HK-2 (cell line): ENCODE results near the gene PSME1.

Experiments
- DNase-seq: peaks from one replicate; pipeline ENCODE4 v3.0.0-alpha.2; 2018; ENCODE audit not compliant: unreplicated experiment

PSME1 gene

GRCh38 chr14:24135834-24136683 is at the start of gene PSME1:
TSS of gene PSME1 (plus strand) at chr14:24136194. CDS start at chr14:24136263, 69 bp downstream.
- peak; percentile 91 for DNase-seq

DNA sequence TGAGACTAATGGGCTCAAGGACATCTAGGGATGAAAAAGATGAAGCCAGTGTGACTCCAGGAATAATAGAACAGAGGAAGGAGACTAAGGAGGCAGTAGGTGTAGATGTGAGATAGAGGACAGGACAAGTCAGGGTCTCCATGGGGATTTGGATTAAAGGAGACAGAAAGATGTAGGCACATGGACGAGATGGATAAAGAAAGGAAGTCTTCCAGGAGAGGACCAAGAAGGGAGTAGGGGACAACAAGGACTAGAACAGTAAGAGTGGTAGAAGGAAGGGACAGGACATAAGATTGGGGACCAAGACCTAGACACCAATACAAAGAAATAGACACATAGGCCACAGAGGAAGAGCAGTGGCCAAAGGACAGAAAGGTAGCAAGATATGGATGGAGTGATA is 49.0 kb upstream of the PSME1 start:
- no peak for DNase-seq

DNA sequence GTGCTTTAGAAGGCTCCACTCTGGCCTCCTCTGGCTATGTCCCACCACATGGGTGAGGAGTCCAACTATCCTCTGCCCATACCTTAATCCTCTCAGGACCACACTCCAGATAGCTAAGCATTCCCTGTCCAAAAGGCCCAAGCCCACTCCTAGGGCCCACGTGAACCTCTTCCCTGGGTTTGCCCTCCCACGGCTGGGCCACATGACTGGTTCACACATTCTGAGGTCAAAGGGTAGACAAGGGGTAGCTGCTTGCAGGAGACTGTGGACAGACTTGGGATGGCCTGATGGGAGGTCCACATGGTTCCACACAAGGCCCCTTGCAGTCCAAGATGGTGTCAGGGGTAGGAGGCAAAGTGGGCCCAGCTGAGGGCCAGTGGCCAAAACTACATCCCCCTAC is 47.9 kb upstream of the PSME1 start:
- DNase-seq: no peak

- no peak for DNase-seq
Observed at GRCh38 chr14:24089890-24090289, 46.1 kb upstream of the PSME1 start.

DNA sequence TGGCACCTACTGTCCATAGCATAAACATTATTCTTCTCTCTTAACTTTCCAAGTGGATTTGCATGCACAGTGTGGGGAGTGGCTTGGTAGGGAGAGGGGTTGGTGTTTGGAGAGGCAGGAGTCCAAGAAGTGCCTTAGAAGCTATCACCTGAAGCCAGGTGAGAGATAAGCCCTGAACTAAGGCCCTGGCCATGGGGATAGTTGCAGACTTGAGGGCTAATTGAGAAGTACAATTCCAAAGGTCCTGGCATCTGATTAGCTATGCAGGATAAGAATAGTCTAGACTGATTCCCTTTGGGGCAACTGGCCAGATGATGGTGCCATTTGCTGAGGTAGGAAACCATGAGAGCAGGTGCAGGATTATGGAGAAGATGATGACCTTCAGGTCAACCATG is 43.9 kb upstream of the PSME1 start:
- no peak for DNase-seq

DNA sequence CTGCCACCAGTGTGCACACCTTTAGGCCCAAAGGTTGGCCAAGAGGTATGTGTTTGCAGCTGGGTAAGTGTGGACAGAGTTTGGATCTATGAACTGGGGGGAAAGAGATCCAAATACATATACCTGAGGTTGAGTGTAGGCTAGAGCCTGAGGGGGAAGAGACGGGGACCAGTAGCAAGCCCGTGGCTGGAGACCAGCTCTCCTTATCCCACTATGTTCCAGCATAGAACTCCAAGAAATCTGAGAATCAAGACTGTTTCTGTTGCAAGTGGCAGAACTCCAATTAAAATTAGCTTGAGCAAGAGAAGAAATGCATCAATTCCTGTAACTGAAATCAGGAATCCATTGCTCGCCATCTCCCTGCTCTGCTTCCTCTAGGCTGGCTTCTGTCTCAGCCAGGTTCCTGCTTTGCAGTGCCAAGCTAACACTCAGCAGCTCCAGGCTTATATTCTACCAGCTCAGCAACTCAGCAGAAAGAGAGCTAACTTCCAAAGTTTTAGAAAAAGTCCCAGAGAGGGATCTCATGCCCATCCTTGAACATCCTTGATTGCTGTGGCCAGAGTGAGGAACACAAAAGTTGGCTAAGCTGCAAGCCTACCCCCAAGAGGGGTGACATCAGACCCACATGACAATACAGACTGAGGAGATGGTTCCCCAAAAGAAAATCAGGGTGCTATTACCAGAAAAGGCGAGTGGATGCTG is 43.3 kb upstream of the PSME1 start:
- DNase-seq: no peak

DNA sequence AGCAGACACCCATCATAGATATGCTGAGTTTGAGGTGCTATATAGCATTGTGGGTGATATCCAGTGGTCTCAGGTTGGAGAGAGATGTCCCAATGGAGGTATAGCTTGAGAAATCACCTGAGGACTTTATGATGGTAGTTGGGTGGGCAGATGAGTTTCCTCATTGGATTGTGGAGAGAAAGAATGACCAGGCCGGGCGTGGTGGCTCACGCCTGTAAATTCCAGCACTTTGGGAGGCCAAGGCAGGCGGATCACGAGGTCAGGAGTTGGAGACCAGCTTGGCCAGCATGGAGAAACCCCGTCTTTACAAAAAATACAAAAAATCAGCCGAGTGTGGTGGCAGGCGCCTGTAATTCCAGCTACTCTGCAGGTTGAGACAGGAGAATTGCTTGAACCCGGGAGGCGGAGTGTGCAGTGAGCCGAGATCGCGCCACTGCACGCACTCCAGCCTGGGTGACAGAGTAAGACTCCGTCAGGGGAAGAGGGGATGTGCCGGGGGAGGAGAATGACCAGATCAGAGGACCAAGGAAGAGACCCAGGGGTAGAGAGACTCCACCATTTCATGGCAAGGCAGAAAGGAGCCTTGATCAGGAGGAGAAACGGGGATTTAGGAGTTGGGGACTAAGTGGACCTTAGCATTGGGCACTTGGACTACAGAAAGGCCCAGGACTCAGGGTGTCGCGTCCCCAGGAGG is 42.6 kb upstream of the PSME1 start:
- DNase-seq: no peak

DNA sequence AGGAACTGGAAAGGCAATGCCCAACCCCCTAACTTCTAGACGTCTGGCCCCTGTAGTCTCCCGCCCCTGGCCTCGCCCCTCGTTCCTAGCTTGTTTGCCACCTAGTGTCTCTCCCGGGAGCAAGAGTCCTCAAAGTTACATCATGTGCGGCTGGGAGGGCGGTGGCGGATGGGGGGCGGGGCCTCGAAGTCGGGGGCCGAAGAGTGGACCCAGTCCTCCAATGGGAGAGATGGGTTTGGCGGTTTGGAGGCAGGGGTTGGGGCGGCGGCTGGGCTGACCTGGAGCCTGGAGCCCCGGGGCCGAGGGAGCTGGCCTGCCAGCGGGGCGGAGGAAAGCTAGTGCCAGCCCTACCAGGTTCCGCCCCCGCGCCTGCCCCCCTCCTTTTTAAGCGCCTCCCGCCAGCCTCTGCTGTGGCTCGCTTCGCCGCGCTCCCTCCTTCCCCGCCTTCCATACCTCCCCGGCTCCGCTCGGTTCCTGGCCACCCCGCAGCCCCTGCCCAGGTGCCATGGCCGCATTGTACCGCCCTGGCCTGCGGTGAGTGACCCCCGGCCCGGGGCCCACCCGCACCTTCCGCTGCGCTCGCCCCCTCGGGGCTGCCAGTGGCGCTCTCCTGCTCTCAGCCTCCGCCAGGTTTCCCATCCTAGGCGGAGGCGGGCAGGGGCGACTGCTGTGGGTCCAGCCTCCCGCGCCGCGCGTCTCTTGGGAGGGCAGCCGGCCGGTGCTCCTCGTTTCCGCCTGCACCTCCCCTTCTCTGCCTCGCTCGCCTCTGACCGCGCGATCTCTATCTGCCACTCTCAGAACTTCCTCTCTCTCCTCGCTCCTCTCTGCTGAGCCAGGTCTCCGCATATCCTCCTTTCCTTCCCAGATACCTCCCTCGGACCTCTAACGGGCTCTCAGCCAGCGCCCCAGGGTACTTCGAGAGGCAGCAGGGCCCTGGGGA is 41.8 kb upstream of the PSME1 start, which contains the start of gene PCK2:
Gene PCK2, plus strand, starts transcription at position 411 of the 940 bp plus-strand sequence. Its CDS starts 95 bp downstream, at position 506.
- peak; percentile 97 for DNase-seq

DNA sequence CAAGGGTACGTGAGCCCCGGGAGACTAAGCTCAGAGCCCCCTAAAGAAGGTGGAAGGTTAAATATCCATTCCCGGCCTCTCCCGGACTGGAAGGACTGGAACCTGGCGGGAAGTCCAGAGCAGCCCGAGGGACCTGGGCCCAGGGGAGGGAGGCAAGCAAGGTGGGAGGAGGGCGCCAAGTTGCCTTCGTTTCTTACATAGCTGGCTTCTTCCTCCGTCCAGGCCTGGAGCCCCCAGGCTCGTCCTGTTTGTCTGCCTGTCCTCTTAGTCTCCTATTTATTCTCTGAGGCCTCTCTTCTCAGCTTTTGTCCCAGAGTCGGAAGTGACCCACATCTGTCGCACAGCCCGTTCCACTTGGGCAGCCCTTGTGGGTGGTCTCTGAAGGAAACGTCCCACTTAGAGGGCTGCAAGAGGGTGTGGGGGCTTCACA is 41.1 kb upstream of the PSME1 start:
- no peak for DNase-seq

- peak; percentile 74 for DNase-seq
Observed at GRCh38 chr14:24095271-24096068, 40.5 kb upstream of the PSME1 start.

DNA sequence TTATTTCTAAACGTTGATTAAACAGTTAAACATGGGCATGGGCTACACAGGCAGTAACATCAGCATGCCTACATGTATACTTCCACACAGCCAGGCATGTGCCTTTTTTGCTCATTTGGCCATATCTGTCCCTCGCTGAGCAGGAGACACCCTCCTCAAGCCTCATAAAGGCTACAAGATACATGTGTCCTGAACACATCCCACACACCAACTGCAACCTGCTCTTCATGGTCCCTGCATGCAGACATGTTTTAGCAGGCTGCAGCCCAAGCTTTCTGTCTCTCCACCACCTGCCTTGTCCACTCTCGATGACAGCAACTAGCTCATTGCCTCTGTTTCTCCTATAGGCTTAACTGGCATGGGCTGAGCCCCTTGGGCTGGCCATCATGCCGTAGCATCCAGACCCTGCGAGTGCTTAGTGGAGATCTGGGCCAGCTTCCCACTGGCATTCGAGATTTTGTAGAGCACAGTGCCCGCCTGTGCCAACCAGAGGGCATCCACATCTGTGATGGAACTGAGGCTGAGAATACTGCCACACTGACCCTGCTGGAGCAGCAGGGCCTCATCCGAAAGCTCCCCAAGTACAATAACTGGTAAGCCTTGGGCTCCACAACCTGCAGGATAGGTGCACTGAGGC is 39.3 kb upstream of the PSME1 start:
- DNase-seq: no peak

- no peak for DNase-seq
Observed at GRCh38 chr14:24098229-24098926, 37.6 kb upstream of the PSME1 start.

- DNase-seq: no peak
Observed at GRCh38 chr14:24098927-24099813, 36.8 kb upstream of the PSME1 start.

- DNase-seq: no peak
Observed at GRCh38 chr14:24100197-24100981, 35.6 kb upstream of the PSME1 start.

- DNase-seq: no peak
Observed at GRCh38 chr14:24100982-24101494, 35.0 kb upstream of the PSME1 start.

GRCh38 chr14:24102357-24103048 is 33.5 kb upstream of the PSME1 start:
- DNase-seq: no peak

DNA sequence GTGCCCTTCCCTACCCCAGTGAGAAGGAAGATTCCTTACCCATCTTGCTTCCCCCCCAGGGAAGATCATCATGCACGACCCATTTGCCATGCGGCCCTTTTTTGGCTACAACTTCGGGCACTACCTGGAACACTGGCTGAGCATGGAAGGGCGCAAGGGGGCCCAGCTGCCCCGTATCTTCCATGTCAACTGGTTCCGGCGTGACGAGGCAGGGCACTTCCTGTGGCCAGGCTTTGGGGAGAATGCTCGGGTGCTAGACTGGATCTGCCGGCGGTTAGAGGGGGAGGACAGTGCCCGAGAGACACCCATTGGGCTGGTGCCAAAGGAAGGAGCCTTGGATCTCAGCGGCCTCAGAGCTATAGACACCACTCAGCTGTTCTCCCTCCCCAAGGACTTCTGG is 32.5 kb upstream of the PSME1 start:
- DNase-seq: no peak
